SU-DHL-6 (cell line): Measurements from ENCODE around the gene FKBP5.

Experiments
- H2AFZ ChIP-seq: fragments of 200-600 bp; sonication (generic); 2 replicates; pipeline ENCODE4 v1.6.1; 2014; ENCODE audit warnings: low read depth, mild to moderate bottlenecking, moderate library complexity, mixed read lengths, antibody characterized with exemption, low read length; ENCODE audit not compliant: severe bottlenecking
- H3F3A ChIP-seq: fragments of 200-600 bp; shearing (Covaris generic); 2 replicates; pipeline ENCODE4 v1.6.0; 2016; ENCODE audit warnings: antibody characterized with exemption, mild to moderate bottlenecking; ENCODE audit not compliant: insufficient read depth
- H3K27ac ChIP-seq: fragments of 200-600 bp; sonication (generic); 2 replicates; pipeline ENCODE4 v1.5.1; 2016; ENCODE audit warnings: low read depth, mild to moderate bottlenecking, low read length, moderate library complexity, mixed read lengths
- H3K27me3 ChIP-seq: fragments of 200-600 bp; sonication (generic), shearing (Covaris generic); 2 replicates; pipeline ENCODE4 v1.6.0; 2014; ENCODE audit warnings: mild to moderate bottlenecking, low read length
- H3K36me3 ChIP-seq: fragments of 200-600 bp; sonication (generic); 2 replicates; pipeline ENCODE4 v1.6.1; 2014; ENCODE audit warnings: mild to moderate bottlenecking, low read length, mixed read lengths
- H3K4me2 ChIP-seq: fragments of 300-600, 200-600 bp; shearing (Covaris generic), sonication (generic); 2 replicates; pipeline ENCODE4 v1.6.0; 2014; ENCODE audit warnings: low read length, low read depth, mild to moderate bottlenecking; ENCODE audit not compliant: poor library complexity, severe bottlenecking
- H3K4me3 ChIP-seq: fragments of 200-600 bp; sonication (generic); 2 replicates; pipeline ENCODE4 v1.5.1; 2014; ENCODE audit warnings: antibody characterized with exemption, low read length, mild to moderate bottlenecking, mixed read lengths; ENCODE audit not compliant: insufficient read depth, poor library complexity, severe bottlenecking
- H3K79me2 ChIP-seq: fragments of 200-600 bp; sonication (generic); 2 replicates; pipeline ENCODE4 v1.6.1; 2014; ENCODE audit warnings: mild to moderate bottlenecking, low read length, moderate library complexity; ENCODE audit not compliant: insufficient read depth
- H3K9ac ChIP-seq: fragments of 200-600 bp; sonication (generic); 2 replicates; pipeline ENCODE4 v1.7.0; 2014; ENCODE audit warnings: mild to moderate bottlenecking, low read length
- H3K9me2 ChIP-seq: fragments of 200-600 bp; sonication (generic); replicated peaks from 2 replicates; pipeline ENCODE4 v1.6.1; 2014; ENCODE audit warnings: low read length; ENCODE audit not compliant: insufficient read depth
- H3K9me3 ChIP-seq: fragments of 200-600 bp; sonication (generic); 2 replicates; pipeline ENCODE4 v1.6.1; 2014; ENCODE audit warnings: low read length, mixed read lengths; ENCODE audit not compliant: insufficient read depth
- H4K20me1 ChIP-seq: fragments of 200-600 bp; sonication (generic); 2 replicates; pipeline ENCODE4 v1.6.1; 2014; ENCODE audit warnings: low read depth, mild to moderate bottlenecking, antibody characterized with exemption, low read length, moderate library complexity, mixed read lengths
- CTCF ChIP-seq: fragments of 200-600 bp; sonication (generic); IDR thresholded peaks from one replicate; pipeline ENCODE4 v1.5.1; 2017; ENCODE audit warnings: antibody characterized with exemption, mild to moderate bottlenecking, low read length, moderate library complexity; ENCODE audit not compliant: insufficient read depth, poor library complexity, severe bottlenecking
- EZH2phosphoT487 ChIP-seq: fragments of 200-600 bp; sonication (generic), shearing (Covaris generic); conservative IDR thresholded peaks from 2 replicates; pipeline ENCODE4 v1.6.1; 2018; ENCODE audit warnings: mild to moderate bottlenecking, antibody characterized with exemption, low read length, moderate library complexity, mixed read lengths

FKBP5 gene

DNA sequence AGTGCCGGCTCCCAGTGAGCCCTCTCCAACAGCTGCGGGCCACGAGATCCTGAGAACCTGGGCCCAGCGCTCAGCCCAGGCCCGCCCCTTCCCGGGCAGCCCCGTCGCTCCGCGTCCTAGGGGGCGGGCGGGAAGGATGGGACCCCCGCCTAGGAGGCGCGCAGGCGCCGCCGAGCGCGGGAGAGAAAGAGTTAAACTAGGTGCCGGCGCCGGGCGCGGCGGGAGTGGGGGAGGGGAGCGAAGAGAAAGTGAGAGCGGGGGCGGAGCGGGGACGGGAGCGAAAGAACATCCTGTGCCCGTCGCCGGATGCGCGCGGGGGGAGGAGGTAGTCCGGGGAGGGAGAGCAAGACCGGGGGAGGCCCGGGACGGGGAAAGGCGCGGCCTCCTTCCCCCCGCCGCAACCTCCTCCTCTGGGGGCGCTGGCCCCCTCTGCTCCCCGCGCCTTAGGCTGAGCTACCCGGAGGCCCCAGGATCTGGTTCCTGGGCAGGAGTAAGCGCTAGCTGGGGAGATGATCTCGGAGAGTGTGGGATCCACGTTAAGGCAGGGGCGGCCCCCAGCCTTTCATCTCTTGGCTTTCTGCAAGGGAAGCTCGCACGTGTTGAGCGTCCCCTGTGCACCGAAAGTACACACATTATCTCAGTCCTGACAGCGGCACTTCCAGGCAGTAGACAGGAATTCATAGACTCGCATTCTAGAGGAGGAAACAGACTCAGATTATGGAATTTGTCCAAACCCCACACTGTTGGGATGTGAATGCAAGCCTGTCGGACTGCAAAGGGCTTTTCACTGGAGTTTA lies 43.2 kb upstream of the FKBP5 start:
- Histone ChIP-seq H3F3A (peaks cover 47% of the 10 kb centered on the region), H3K4me3 (peak overlapping the region; percentile 57), H3K36me3 (no peaks in the 10 kb centered on the region), H3K27me3 (no peaks in the 10 kb centered on the region), H3K9ac (peak overlapping the region; percentile 71), H3K79me2 (no peaks in the 10 kb centered on the region), H3K9me3 (no peaks in the 10 kb centered on the region), H3K27ac (peak overlapping the region; percentile 93), H4K20me1 (no peaks in the 10 kb centered on the region), H2AFZ (peak overlapping the region; percentile 81), H3K9me2 (no peaks in the 10 kb centered on the region), H3K4me2 (peak overlapping the region; percentile 59)
- no peak for TF ChIP-seq EZH2phosphoT487
- TF ChIP-seq CTCF, result no peak

GRCh38 chr6:35731414-35731735 lies 42.7 kb upstream of the FKBP5 start:
- no peaks in the 10 kb centered on the region for H3K36me3 ChIP-seq
- no peaks in the 10 kb centered on the region for H3K9me2 ChIP-seq
- peak overlapping the region; percentile 93 for H3K27ac ChIP-seq
- H4K20me1 ChIP-seq, result no peaks in the 10 kb centered on the region
- peak overlapping the region; percentile 59 for H3K4me2 ChIP-seq
- no peak for TF ChIP-seq EZH2phosphoT487
- no peak for TF ChIP-seq CTCF
- H3K4me3 ChIP-seq, result peak overlapping the region; percentile 57
- H3K27me3 ChIP-seq, result no peaks in the 10 kb centered on the region
- H2AFZ ChIP-seq, result peak overlapping the region; percentile 81
- peak overlapping the region; percentile 71 for H3K9ac ChIP-seq
- H3K79me2 ChIP-seq, result no peaks in the 10 kb centered on the region
- H3F3A ChIP-seq, result peaks cover 52% of the 10 kb centered on the region
- no peaks in the 10 kb centered on the region for H3K9me3 ChIP-seq

DNA sequence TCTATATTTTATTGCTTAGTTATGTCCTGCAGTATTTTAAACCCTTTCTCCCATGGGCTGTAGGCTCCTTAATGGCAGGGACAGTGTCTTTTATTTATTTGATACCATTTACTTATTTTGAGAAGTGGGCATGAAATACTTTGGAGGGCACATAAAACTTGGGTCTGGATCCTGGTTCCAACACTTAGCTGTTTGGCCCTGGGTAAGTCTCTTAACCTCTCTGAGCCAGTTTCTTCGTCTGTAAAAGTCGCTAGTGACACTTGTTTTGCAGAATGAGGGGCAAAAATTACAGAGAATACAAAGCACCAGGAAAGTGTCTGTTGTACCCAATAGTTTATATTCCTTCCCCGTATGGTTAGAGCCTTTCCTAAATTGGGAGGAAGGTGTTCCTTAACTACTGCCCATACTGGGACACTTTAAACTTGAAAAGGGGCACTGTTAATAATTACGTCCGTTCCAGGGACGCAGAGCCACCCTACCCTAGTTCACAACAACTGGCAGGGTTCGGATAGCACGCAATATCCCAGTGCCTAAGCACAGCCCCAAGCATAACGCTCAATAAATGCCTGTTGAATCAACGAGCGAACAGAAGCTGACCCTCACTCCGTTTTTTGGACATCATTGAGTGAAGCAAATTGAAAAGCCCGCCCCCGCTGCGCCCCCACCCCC lies 42.2 kb upstream of the FKBP5 start:
- Histone ChIP-seq H3K27me3 (no peaks in the 10 kb centered on the region), H2AFZ (peak overlapping the region; percentile 72), H3K27ac (peak overlapping the region; percentile 93), H3K79me2 (no peaks in the 10 kb centered on the region), H3K9me3 (no peaks in the 10 kb centered on the region), H3K4me3 (peak overlapping the region; percentile 50), H3F3A (peaks cover 55% of the 10 kb centered on the region), H3K36me3 (no peaks in the 10 kb centered on the region), H3K4me2 (peak overlapping the region; percentile 59), H3K9ac (peak overlapping the region; percentile 71), H4K20me1 (no peaks in the 10 kb centered on the region), H3K9me2 (no peaks in the 10 kb centered on the region)
- TF ChIP-seq EZH2phosphoT487 (no peak), CTCF (no peak)
